ENCODE results near the gene FPR1. TPM values are rescaled to one million over a fixed set of nuclear protein-coding genes. Genes with fewer than 3 reads are reported as not detected.
A peak's percentile ranks its signal among the peaks of the same experiment; 100 is the strongest.

The FPR1 gene
- total RNA-seq, 1 donor from 2014 or later = not detected

DNA sequence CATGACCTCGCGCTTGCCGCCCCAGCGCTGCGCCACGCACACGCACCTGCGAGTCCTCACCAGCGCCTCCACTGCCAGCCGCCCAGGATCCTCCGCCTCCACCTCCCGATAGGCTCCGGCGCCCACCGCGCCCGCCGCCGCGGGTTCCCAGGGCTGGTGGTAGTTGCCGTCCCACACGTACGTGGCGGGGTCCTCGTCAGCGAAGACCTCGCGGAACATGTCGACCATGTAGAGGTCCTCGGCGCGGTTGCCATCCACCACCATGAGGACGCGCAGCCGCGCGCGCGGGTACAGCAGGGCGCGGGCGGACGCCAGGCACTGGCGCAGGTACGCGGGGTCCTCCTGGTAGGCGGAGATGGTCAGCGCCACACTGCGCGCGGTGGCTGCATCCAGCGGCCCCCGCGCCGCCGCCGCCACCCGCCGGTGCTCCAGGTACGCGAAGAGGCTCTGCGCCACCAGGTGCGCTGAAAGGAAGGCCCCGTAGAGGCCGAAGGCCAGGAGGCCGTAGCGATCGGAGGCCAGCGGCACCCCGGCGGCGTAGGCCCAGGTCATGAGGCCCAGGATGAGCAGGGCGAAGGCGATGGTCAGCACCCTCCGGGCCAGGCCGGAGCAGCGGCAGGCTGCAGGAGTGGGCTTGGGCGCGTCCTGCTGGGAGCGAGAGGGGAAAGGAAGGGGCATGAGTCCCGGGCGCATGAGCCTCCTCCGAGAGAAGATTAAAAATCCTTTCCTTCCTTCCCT, 32.3 kb downstream of the FPR1 start:
- Mint-ChIP-seq H3K27me3 (ENCODE audit: low read depth) (peaks cover 21% of the 10 kb centered on the region), H3K27ac (no peak overlapping the region), H3K36me3 (ENCODE audit: low read depth) (peaks cover 3% of the 10 kb centered on the region), H3K9me3 (peaks cover 9% of the 10 kb centered on the region), H3K4me1 (ENCODE audit: low read depth) (no peaks in the 10 kb centered on the region), H3K4me3 (ENCODE audit: low read depth) (no peak overlapping the region)
- intact Hi-C loops (cut with micrococcal nuclease) = no loop called here
- DNase-seq (ENCODE audit: low spot score) = no peak

GRCh38 chr19:51716925-51717324, 34.8 kb downstream of the FPR1 start:
- no peak for DNase-seq (ENCODE audit: low spot score)
- no peak overlapping the region for H3K4me3 Mint-ChIP-seq (ENCODE audit: low read depth)
- intact Hi-C loops (cut with micrococcal nuclease) = no loop called here
- H3K4me1 Mint-ChIP-seq (ENCODE audit: low read depth) = no peaks in the 10 kb centered on the region
- no peak overlapping the region for H3K27ac Mint-ChIP-seq
- H3K36me3 Mint-ChIP-seq (ENCODE audit: low read depth) = peaks cover 3% of the 10 kb centered on the region
- peaks cover 12% of the 10 kb centered on the region for H3K27me3 Mint-ChIP-seq (ENCODE audit: low read depth)
- peaks cover 9% of the 10 kb centered on the region for H3K9me3 Mint-ChIP-seq

DNA sequence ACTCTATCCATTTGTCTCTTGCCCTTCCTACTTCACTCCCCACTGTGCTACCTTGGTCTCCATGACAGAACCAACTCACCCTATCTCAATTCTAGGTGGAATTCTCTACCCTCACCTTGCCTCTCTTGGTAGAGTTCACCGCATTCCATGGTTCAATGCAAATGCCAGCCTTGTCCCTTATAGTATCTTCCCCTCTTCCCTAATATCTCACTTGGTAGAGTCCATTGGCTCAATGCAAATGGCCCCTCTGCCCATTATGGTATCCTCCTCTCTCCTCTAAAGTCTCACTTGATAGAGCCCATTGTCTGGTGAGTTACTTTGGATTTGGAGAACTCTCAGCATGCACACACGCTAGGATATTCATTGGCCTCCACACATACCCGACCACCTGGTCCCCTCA, 35.8 kb downstream of the FPR1 start:
- H3K9me3 Mint-ChIP-seq = peaks cover 9% of the 10 kb centered on the region
- intact Hi-C loops (cut with micrococcal nuclease) = no loop called here
- H3K4me3 Mint-ChIP-seq (ENCODE audit: low read depth) = no peak overlapping the region
- peaks cover 3% of the 10 kb centered on the region for H3K36me3 Mint-ChIP-seq (ENCODE audit: low read depth)
- no peak overlapping the region for H3K27ac Mint-ChIP-seq
- H3K27me3 Mint-ChIP-seq (ENCODE audit: low read depth) = peaks cover 14% of the 10 kb centered on the region
- DNase-seq (ENCODE audit: low spot score) = no peak
- H3K4me1 Mint-ChIP-seq (ENCODE audit: low read depth) = no peaks in the 10 kb centered on the region

GRCh38 chr19:51714848-51715247, 36.8 kb downstream of the FPR1 start:
- H3K36me3 Mint-ChIP-seq (ENCODE audit: low read depth) = peaks cover 3% of the 10 kb centered on the region
- H3K27ac Mint-ChIP-seq = no peak overlapping the region
- no peak overlapping the region for H3K4me3 Mint-ChIP-seq (ENCODE audit: low read depth)
- peaks cover 16% of the 10 kb centered on the region for H3K27me3 Mint-ChIP-seq (ENCODE audit: low read depth)
- intact Hi-C loops (cut with micrococcal nuclease) = no loop called here
- no peaks in the 10 kb centered on the region for H3K4me1 Mint-ChIP-seq (ENCODE audit: low read depth)
- no peak for DNase-seq (ENCODE audit: low spot score)
- H3K9me3 Mint-ChIP-seq = peaks cover 9% of the 10 kb centered on the region

- no peak overlapping the region for H3K4me3 Mint-ChIP-seq (ENCODE audit: low read depth)
- intact Hi-C loops (cut with micrococcal nuclease) = no loop called here
- H3K36me3 Mint-ChIP-seq (ENCODE audit: low read depth) = peaks cover under 1% of the 10 kb centered on the region
- no peak overlapping the region for H3K27ac Mint-ChIP-seq
- no peak for DNase-seq (ENCODE audit: low spot score)
- peaks cover 12% of the 10 kb centered on the region for H3K27me3 Mint-ChIP-seq (ENCODE audit: low read depth)
- H3K4me1 Mint-ChIP-seq (ENCODE audit: low read depth) = no peaks in the 10 kb centered on the region
- peaks cover 5% of the 10 kb centered on the region for H3K9me3 Mint-ChIP-seq
Measured at GRCh38 chr19:51713319-51714285, 38.1 kb downstream of the FPR1 start.

DNA sequence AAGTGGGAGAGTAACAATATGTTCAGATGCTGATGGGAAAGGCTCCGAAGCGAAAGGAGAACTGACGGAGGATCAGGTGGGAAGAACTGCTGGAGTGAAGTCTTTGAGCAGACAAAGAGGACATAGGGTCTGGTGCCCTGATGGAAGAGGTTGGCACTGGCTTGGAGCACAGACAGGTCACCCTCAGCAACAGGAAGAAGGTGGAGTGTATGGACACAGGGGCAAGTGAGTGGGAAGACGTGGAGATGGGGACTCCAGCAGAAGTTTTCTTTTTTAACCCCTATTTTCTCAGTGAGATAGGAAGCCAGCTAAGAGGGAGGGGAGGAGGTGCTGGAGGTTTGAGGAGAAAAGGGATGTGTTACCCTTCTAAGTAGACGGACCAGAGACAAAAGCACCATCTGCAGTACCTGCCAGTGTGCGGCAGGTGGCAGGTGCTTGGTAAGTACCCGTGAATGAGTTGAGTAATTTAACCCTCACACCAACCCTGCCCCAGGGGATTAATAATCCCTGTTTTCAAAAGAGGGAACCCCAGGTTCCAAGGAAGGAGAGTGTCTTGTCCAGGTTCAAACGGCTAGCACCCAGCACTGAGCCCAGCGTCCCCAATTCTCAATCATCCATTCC, 39.1 kb downstream of the FPR1 start:
- intact Hi-C loops (cut with micrococcal nuclease) = no loop called here
- no peak for DNase-seq (ENCODE audit: low spot score)
- peaks cover 5% of the 10 kb centered on the region for H3K9me3 Mint-ChIP-seq
- peaks cover 7% of the 10 kb centered on the region for H3K27me3 Mint-ChIP-seq (ENCODE audit: low read depth)
- H3K4me3 Mint-ChIP-seq (ENCODE audit: low read depth) = no peak overlapping the region
- no peaks in the 10 kb centered on the region for H3K4me1 Mint-ChIP-seq (ENCODE audit: low read depth)
- H3K36me3 Mint-ChIP-seq (ENCODE audit: low read depth) = peaks cover under 1% of the 10 kb centered on the region
- H3K27ac Mint-ChIP-seq = no peak overlapping the region

GRCh38 chr19:51711702-51712101, 40.0 kb downstream of the FPR1 start:
- intact Hi-C loops (cut with micrococcal nuclease) = no loop called here
- H3K9me3 Mint-ChIP-seq = peaks cover 5% of the 10 kb centered on the region
- DNase-seq (ENCODE audit: low spot score) = no peak
- H3K27ac Mint-ChIP-seq = no peak overlapping the region
- H3K4me3 Mint-ChIP-seq (ENCODE audit: low read depth) = no peak overlapping the region
- peaks cover 8% of the 10 kb centered on the region for H3K36me3 Mint-ChIP-seq (ENCODE audit: low read depth)
- H3K4me1 Mint-ChIP-seq (ENCODE audit: low read depth) = no peaks in the 10 kb centered on the region
- peaks cover 7% of the 10 kb centered on the region for H3K27me3 Mint-ChIP-seq (ENCODE audit: low read depth)

GRCh38 chr19:51710163-51710562, 41.5 kb downstream of the FPR1 start:
- intact Hi-C loops (cut with micrococcal nuclease) = no loop called here

GRCh38 chr19:51709575-51709974, 42.1 kb downstream of the FPR1 start:
- intact Hi-C loops (cut with micrococcal nuclease) = no loop called here
- Mint-ChIP-seq H3K36me3 (ENCODE audit: low read depth) (peaks cover 25% of the 10 kb centered on the region), H3K9me3 (no peaks in the 10 kb centered on the region), H3K27me3 (ENCODE audit: low read depth) (peaks cover 7% of the 10 kb centered on the region), H3K4me1 (ENCODE audit: low read depth) (peaks cover 8% of the 10 kb centered on the region), H3K4me3 (ENCODE audit: low read depth) (no peak overlapping the region), H3K27ac (no peak overlapping the region)
- no peak for DNase-seq (ENCODE audit: low spot score)

More at GRCh38 chr19:51710163-51710562, 41.5 kb downstream of the FPR1 start:
- Mint-ChIP-seq H3K4me3 (ENCODE audit: low read depth) (no peak overlapping the region), H3K9me3 (peaks cover 2% of the 10 kb centered on the region), H3K27ac (no peak overlapping the region), H3K36me3 (ENCODE audit: low read depth) (peaks cover 21% of the 10 kb centered on the region), H3K4me1 (ENCODE audit: low read depth) (peaks cover 6% of the 10 kb centered on the region), H3K27me3 (ENCODE audit: low read depth) (peaks cover 7% of the 10 kb centered on the region)
- DNase-seq (ENCODE audit: low spot score) = no peak

- intact Hi-C loops (cut with micrococcal nuclease) = no loop called here
- no peaks in the 10 kb centered on the region for H3K9me3 Mint-ChIP-seq
- H3K4me3 Mint-ChIP-seq (ENCODE audit: low read depth) = no peak overlapping the region
- H3K27me3 Mint-ChIP-seq (ENCODE audit: low read depth) = peaks cover 7% of the 10 kb centered on the region
- no peak overlapping the region for H3K27ac Mint-ChIP-seq
- peaks cover 25% of the 10 kb centered on the region for H3K36me3 Mint-ChIP-seq (ENCODE audit: low read depth)
- peaks cover 8% of the 10 kb centered on the region for H3K4me1 Mint-ChIP-seq (ENCODE audit: low read depth)
- DNase-seq (ENCODE audit: low spot score) = no peak
Measured at GRCh38 chr19:51708811-51709210, 42.9 kb downstream of the FPR1 start.

DNA sequence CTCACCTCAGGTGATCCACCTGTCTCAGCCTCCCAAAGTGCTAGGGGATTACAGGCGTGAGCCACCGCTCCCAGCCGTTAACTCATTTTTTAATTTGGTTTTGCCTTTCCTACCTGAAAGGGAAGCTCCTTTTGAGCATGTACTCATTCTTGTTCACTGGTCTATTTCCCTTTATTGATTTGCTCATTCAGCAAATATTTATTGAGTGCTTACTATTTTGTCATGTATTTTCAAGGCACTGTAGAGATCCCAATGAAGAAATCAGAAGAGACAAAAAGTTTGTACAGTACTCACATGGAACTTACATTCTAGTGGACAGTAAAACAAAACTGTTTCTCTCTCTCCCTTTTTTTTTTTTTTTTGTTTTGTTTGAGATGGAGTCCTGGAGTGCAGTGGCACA, 44.8 kb downstream of the FPR1 start:
- Mint-ChIP-seq H3K36me3 (ENCODE audit: low read depth) (peaks cover 25% of the 10 kb centered on the region), H3K27ac (no peak overlapping the region), H3K27me3 (ENCODE audit: low read depth) (peaks cover 14% of the 10 kb centered on the region), H3K4me1 (ENCODE audit: low read depth) (peaks cover 18% of the 10 kb centered on the region), H3K9me3 (no peaks in the 10 kb centered on the region), H3K4me3 (ENCODE audit: low read depth) (no peak overlapping the region)
- no peak for DNase-seq (ENCODE audit: low spot score)
- intact Hi-C loops (cut with micrococcal nuclease) = no loop called here

DNA sequence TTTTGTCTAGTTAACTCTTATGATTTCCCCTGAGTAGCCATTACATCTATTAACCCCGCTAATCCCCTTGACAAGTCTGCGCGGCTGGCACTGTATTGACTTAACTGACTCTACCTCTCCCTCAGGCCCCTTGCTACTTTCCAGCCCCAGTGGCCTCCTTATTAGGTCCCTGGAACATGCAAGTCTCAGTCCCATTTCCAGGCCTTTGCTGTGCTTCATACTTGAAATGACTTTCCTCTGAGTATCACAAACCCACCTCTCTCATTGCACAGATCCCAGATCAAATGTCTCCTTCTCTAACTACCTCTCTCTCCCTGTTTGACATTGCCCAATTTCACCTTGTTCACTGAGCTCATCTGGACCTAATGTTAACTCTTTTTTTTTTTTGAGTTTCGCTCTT, 45.4 kb downstream of the FPR1 start:
- no peak for DNase-seq (ENCODE audit: low spot score)
- peak overlapping the region; percentile 89 for H3K4me3 Mint-ChIP-seq (ENCODE audit: low read depth)
- H3K27me3 Mint-ChIP-seq (ENCODE audit: low read depth) = peaks cover 14% of the 10 kb centered on the region
- H3K27ac Mint-ChIP-seq = peak overlapping the region; percentile 46
- H3K9me3 Mint-ChIP-seq = no peaks in the 10 kb centered on the region
- intact Hi-C loops (cut with micrococcal nuclease) = no loop called here
- peaks cover 18% of the 10 kb centered on the region for H3K4me1 Mint-ChIP-seq (ENCODE audit: low read depth)
- peaks cover 25% of the 10 kb centered on the region for H3K36me3 Mint-ChIP-seq (ENCODE audit: low read depth)
